HG03442 (cell line): ENCODE measurements around the gene MPHOSPH9.

Experiments
- ATAC-seq: cut with Tn5 transposase; IDR thresholded peaks from one replicate; pipeline ENCODE4 v1.9.1; 2021; ENCODE audit warnings: mild to moderate bottlenecking, moderate library complexity; ENCODE audit not compliant: unreplicated experiment

Gene MPHOSPH9

GRCh38 chr12:123150275-123150743 lies 82.6 kb downstream of the MPHOSPH9 start:
- peak; percentile 16 for ATAC-seq

- no peak for ATAC-seq
These were observed 83.3 kb downstream of the MPHOSPH9 start for GRCh38 chr12:123149501-123150274.

GRCh38 chr12:123149088-123149487 lies 83.9 kb downstream of the MPHOSPH9 start:
- no peak for ATAC-seq

- ATAC-seq, result no peak
These were observed 84.3 kb downstream of the MPHOSPH9 start for GRCh38 chr12:123148655-123149054.

- no peak for ATAC-seq
These were observed 84.7 kb downstream of the MPHOSPH9 start for GRCh38 chr12:123148223-123148622.

GRCh38 chr12:123145211-123145610 lies 87.7 kb downstream of the MPHOSPH9 start:
- no peak for ATAC-seq

GRCh38 chr12:123143736-123144461 lies 89.0 kb downstream of the MPHOSPH9 start:
- ATAC-seq, result no peak

GRCh38 chr12:123142921-123143735 lies 89.8 kb downstream of the MPHOSPH9 start:
- no peak for ATAC-seq

- no peak for ATAC-seq
These were observed 90.5 kb downstream of the MPHOSPH9 start for GRCh38 chr12:123142518-123142840.

- ATAC-seq, result no peak
These were observed 91.1 kb downstream of the MPHOSPH9 start for GRCh38 chr12:123141615-123142517.

GRCh38 chr12:123140676-123141614 lies 92.0 kb downstream of the MPHOSPH9 start:
- no peak for ATAC-seq

- no peak for ATAC-seq
These were observed 92.8 kb downstream of the MPHOSPH9 start for GRCh38 chr12:123139926-123140675.

GRCh38 chr12:123135688-123136087 lies 97.3 kb downstream of the MPHOSPH9 start:
- ATAC-seq, result no peak

GRCh38 chr12:123134826-123135225 lies 98.1 kb downstream of the MPHOSPH9 start:
- no peak for ATAC-seq

- ATAC-seq, result no peak
These were observed 98.7 kb downstream of the MPHOSPH9 start for GRCh38 chr12:123134271-123134671.

GRCh38 chr12:123133701-123134100 lies 99.2 kb downstream of the MPHOSPH9 start:
- ATAC-seq, result no peak

GRCh38 chr12:123132951-123133619 lies 99.9 kb downstream of the MPHOSPH9 start:
- no peak for ATAC-seq

GRCh38 chr12:123131879-123132402 lies 101.0 kb downstream of the MPHOSPH9 start:
- no peak for ATAC-seq
